ELR (cell line): ENCODE data around the gene GABBR2.

Experiments
- DNase-seq: peaks from one replicate; pipeline ENCODE4 v3.0.0-alpha.2; 2015; ENCODE audit warnings: low read depth

The GABBR2 gene

GRCh38 chr9:98318041-98318790 is 390.5 kb downstream of the GABBR2 start:
- no peak for DNase-seq

DNA sequence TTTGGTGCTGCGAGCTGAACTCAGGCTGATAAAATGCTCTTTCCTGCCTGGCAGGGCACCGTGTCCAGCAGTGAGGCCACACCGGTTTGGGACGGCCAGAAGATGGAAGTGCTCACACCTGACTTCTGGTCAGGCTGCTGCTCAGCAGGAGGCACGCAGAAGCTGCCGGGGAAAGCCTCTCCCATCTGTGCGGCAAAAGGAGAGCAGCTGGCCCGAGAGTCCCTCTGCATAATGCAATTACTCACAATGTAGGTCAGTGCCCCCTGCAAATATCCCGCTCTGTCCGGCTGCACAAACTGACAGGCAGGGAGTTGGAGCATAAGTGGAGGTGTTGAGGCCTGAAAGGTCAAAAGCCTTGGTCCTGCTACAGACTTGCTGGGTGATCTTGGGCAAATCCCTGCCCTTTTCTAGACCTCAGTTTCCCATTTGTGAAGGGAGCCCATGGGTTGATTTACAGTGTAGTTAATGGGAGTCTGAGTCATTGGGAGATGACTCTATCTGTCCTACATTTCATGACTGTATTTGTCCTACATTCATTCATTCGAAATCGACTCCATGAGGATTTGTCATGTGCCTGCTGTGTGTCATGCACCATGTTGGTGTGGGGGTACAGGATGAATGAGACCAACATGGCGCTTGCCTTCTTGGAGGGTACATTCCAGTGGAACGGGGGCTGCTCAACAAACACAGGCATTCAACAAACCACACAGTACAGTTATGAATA is 391.4 kb downstream of the GABBR2 start:
- DNase-seq = peak; percentile 87

GRCh38 chr9:98316445-98317133 is 392.1 kb downstream of the GABBR2 start:
- no peak for DNase-seq

DNA sequence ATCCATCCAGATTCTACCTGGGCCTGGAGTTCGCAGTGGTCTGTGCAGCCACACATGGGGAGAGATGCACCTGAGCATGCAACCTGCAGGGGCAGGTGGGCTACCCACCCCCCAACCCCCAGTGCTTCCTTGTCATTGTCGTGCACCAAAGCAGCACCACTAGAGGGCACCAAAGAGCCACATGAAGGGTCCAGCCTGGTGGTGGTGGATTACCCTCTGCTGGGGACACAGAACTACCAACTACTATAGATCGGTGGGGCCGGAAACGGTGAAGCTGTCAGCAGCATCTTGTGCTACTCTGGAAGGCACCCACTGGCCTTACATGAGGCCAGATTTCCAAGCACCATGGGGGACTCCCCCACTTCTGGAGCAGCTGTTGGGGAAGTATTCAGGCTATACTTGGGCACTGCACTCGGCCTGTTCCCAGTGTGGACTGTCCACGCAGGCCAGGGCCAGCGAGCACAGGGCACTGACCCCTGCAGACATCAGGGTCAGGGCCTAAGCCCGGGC is 393.1 kb downstream of the GABBR2 start:
- DNase-seq = peak; percentile 89

DNA sequence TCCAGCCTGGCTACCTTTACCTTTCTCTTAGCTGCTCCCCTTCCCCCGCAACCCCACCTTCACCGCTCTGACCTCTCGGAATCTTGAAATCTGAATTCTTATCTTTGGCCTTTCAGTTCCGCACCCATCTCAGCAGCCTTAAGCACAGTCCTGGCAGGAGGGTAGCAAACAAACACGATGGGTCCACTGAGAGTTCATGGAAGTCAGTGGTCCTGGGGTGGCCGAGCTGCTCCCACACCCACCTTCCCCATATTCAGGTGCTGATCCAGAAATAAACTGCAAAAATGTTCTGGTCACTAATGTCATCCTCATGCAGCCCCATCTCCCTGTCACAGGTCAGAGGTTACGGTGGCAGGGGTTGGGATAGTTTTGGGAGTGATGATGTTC is 393.7 kb downstream of the GABBR2 start:
- no peak for DNase-seq

DNA sequence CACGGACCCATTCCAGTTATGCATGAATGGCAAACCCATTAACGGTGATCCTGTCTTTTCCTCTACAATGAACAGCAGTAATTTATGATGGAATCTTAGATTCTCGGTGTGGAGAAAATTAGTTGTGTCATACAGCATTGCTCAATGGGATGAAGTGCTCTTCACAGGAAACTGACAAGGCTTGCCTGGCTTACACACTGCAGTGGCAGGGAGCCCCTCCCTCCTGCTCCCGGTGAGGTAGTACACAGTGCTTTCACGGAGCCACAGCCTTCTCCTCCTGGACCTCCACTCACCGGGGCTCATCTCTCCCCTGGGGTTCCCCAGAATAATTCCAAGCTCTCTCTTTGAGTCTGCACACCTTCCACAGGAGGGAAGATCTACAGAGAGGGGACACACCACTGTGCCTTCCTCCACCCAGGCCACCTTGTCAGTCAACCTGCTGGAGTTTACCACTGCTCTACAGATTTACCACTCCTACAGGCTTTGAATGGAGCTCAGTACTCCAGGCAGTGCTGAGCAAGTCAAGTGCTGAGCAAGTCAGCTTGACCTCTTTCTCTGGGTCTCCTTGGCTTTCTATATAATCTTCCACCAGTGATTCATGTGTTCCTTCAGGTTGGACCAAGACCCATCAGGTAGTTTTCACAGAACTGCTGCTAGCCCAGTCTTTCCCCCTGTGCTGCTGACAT is 394.2 kb downstream of the GABBR2 start:
- peak; percentile 66 for DNase-seq

DNA sequence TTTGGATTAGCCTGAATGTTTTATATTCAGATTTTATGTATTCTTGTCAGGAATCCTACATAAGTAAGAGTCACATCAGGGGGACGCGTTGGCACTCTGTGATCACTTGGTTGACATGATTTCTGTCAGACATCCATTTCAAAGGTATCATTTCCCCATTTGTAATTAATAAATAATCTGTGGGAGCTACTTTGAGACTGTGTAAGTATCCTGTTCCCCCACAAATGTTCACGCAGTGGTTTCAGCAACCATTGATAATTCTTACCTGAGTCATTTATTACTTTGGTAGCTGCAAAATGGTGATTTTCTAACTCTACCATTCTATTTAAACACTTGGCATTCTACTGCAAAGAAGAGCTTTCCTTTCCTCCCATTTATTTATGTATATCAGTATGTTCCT is 396.4 kb downstream of the GABBR2 start:
- DNase-seq = no peak

DNA sequence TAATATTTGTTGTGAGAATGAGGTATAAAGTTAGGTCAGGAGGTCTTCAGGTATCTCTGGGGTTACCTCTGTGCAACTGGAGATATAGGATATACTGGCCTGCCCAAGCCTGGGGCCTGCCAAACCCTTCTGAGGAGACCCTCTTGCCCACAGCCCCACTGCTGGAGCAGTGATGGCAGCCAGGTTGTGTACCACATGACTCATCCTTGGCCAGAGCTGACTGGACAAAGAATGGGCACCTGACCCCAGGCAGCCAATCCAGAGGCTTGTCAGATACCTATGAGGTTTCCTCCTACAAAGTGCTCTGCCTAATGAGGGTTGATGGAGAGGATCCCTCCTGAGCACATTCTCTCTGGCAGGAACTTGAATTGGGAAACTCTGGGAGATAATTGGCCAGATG is 397.2 kb downstream of the GABBR2 start:
- no peak for DNase-seq

GRCh38 chr9:98310752-98311392 is 397.9 kb downstream of the GABBR2 start:
- DNase-seq = no peak

DNA sequence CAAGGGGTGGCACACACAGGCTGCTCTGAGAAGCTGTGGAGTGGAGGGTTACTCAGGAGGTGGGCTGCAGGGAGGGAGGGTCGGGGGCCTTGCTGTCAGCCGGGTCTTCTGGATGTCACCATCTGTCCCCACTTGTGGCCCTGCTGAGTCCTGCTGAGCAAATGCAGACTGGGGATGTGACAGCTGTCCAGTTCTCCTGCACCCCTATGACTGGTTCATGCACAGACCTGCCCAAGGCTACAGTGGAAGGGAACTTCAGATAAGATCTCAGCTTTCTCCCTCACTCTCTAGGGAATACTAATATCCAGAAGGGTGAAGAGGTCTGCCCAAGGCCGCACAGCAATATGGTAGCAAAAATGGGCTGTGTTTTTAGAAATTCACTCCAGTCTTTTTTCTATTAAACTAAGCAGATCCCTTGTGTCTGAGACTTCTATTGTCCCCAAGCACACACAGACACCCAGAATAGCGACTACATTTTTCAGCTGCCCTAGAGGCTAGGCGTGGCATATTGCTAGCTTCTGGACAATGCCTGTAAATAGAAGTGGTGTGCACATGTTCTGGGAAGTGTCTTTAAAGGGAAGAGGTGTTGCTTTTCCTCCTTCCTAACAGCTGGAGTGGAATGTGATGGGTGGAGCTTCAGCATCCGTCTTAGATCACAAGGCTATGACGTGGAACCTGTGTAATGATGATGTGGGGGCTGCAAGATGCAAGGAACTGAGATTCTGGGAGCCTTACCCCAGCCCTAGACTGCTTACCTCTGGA is 402.2 kb downstream of the GABBR2 start:
- no peak for DNase-seq

- no peak for DNase-seq
These were observed 404.4 kb downstream of the GABBR2 start for GRCh38 chr9:98304381-98304780.

- no peak for DNase-seq
These were observed 405.1 kb downstream of the GABBR2 start for GRCh38 chr9:98303633-98304125.

DNA sequence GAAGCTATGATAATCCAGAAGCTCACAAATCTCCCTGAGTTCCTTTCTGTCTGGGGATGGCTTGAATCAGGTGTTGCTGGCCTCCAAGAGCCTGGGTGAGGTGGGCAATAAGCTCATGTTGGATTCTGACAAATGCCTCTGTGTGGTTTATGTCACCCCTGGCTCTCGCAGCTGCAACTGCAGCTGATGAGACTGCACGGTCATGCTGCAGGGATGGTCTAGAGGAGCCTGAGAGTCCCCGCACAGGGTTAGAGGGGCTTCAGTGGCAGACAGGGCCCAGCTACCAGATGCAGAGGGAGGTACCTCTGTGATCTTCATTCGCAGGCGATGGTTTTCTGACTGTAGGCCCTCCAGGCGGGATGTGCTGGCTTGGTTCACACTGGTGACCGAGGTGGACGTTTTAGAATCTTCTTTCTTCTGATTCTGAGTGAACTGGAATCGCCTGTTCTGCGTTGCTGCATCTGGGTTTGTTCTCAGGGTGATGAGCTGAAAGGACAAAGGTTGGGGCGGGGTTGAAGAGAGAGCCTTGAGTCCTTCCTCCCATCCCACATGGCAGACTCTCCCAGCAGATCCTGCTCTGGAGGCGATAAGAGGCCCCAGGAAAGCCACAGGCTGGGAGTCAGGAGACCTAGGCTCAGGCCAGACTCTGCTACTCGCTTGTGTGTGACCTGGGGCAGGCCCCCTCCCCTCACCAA is 405.6 kb downstream of the GABBR2 start:
- DNase-seq = no peak

- no peak for DNase-seq
These were observed 406.6 kb downstream of the GABBR2 start for GRCh38 chr9:98302150-98302549.

DNA sequence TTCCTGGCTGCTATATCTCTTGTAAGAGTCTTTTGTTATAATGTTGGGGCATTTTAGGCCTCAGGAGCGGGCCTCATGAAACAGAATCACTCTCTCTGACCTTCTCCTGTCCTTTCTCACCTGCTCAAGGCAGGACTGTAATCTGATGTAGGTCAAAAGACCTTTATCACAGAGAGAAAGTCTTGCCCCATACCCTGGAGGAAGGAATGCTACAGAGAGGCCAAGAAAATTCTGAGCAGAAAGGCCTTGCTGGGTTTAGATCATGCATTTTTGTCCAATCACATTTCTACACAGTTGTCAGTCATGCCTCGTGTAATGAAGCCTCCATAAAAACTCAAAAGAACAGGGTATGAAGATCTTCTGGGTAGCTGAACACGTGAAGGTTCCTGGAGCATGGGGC is 408.1 kb downstream of the GABBR2 start:
- DNase-seq = no peak

DNA sequence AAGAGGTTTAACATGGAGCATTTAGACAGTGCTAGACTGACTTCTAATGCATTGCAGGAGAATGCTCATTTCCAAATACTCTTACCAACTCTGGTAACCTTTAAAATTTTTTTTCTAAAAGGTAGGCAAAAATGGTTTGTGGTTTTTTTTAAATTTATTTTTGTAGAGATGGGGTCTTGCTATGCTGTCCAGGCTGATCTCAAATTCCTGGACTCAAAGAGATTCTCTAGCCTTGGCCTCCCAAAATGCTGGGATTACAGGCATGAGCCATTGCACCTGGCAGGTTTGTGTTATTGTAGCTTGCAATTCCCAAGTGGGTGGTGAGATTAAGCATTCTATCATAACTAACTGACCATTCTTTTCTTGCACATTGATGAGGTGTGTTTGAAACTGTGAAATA is 410.3 kb downstream of the GABBR2 start:
- no peak for DNase-seq

DNA sequence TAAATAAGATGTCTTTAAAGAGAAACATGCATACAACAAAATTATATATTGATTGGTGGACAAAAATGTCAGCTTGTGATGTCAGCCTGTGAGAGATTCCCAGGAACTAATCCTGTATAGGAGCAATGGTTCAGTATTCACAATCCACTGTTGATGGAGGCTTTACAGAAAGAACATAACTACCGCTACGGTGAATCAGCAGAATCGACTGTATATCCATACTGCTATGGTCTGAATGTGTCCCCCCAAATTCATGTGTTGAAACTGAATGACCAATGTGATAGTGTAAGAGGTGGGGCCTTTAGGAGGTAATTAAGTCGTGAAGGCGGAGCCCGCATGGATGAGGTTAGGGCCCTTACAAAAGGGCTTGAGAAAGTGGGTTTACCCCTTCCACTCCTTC is 412.9 kb downstream of the GABBR2 start:
- DNase-seq = no peak

DNA sequence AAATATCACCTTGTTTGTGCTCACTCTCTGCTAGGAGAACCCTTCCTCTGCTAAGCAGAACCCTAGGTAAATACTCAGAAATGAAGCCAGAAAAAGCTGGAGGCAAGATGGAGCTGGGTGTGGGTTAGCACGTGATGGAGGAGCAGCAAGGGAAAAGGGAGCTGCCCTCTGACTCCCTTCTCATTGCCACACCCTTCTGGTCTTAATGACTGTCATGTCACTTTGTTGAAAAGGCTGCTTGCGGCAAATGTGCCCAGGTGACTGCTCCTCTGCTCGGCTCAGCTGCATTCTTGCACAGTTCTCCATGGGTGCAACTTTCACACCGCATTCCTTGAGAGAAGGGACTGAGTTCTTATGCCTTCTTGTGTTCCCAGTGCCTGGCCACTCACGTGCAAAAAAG is 416.9 kb downstream of the GABBR2 start:
- no peak for DNase-seq

DNA sequence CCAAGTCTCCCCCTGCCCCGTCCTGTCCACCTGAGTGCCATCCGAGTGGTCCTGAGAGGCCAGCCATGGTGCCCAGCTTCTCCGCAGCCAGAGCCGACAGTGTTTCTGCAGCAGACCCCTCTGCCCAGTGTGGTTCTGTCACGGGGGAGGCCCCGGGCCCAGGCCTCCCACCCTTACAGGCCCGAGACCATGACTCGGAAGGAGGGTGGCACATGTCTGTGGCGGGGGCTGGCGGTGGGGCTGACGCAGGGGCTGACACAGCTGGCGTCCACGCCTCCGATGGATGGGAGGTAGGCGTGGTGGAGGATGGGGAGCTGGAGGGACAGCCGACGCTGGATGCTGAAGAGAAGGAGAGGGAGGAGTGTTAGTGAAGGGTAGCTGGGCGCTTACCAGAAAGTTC is 418.3 kb downstream of the GABBR2 start:
- DNase-seq = no peak

- DNase-seq = no peak
These were observed 419.0 kb downstream of the GABBR2 start for GRCh38 chr9:98289614-98290201.
